MCF 10A (cell line): ENCODE data around the gene LHX3. TPM values are rescaled to one million over a fixed set of nuclear protein-coding genes. Genes with fewer than 3 reads are reported as not detected.

Source experiments
- BruUV-seq: library from RNA; stranded (reverse); fragments of 400-500 nt; replicated peaks from 2 replicates; lab custom pipeline; 2021; lab: Mats Ljungman, UMichigan
- CTCF ChIA-PET: fragments of 300-600 bp; sonication (Branson Sonifier 250); formaldehyde crosslinking; extraction: SDS; loops from one replicate; lab custom pipeline; 2021; ENCODE audit warnings: antibody characterized with exemption, inconsistent platforms; lab: Yijun Ruan, JAX
- POLR2A ChIA-PET: fragments of 300-600, 350-650 bp; sonication (Branson Sonifier 250); formaldehyde crosslinking; extraction: SDS; loops from one replicate; lab custom pipeline; 2020; ENCODE audit warnings: antibody characterized with exemption, inconsistent platforms; lab: Yijun Ruan, JAX
- DNase-seq: peaks from one replicate; pipeline ENCODE4 v3.0.0-alpha.2; 2018; ENCODE audit not compliant: unreplicated experiment
- H3K27ac Mint-ChIP-seq: one replicate; pipeline ENCODE4 v1.8.0; 2022; ENCODE audit warnings: mild to moderate bottlenecking, low read depth, mixed read lengths; ENCODE audit not compliant: unreplicated experiment
- H3K27me3 Mint-ChIP-seq: one replicate; pipeline ENCODE4 v1.8.0; 2022; ENCODE audit warnings: mixed read lengths; ENCODE audit not compliant: insufficient read depth, unreplicated experiment
- H3K36me3 Mint-ChIP-seq: one replicate; pipeline ENCODE4 v1.8.0; 2022; ENCODE audit warnings: mild to moderate bottlenecking, moderate library complexity, mixed read lengths; ENCODE audit not compliant: insufficient read depth, unreplicated experiment
- H3K4me1 Mint-ChIP-seq: one replicate; pipeline ENCODE4 v1.8.0; 2022; ENCODE audit warnings: mixed read lengths; ENCODE audit not compliant: insufficient read depth, unreplicated experiment
- H3K4me3 Mint-ChIP-seq: one replicate; pipeline ENCODE4 v1.8.0; 2022; ENCODE audit warnings: mild to moderate bottlenecking, moderate library complexity, mixed read lengths; ENCODE audit not compliant: unreplicated experiment
- H3K9me3 Mint-ChIP-seq: one replicate; pipeline ENCODE4 v1.8.0; 2022; ENCODE audit warnings: mixed read lengths; ENCODE audit not compliant: unreplicated experiment
- intact Hi-C: fragments of 100-400 bp; cut with micrococcal nuclease; formaldehyde crosslinking; loops from 2 replicates; pipeline ENCODE4 v1.14.1; 2022
- total RNA-seq: library from RNA; stranded (reverse); gene quantifications from 2 replicates; pipeline ENCODE4 v1.2.3, GENCODE V29; 2022
- TF ChIP-seq, protein P1 (sequence below): fragments of 200-600 bp; IDR thresholded peaks from one replicate; pipeline ENCODE4 v1.8.0; 2022; ENCODE audit warnings: antibody characterized with exemption, mild to moderate bottlenecking; ENCODE audit not compliant: unreplicated experiment

LHX3 gene
- total RNA-seq, 1 experiment from 2014 or later = 0.26 TPM

DNA sequence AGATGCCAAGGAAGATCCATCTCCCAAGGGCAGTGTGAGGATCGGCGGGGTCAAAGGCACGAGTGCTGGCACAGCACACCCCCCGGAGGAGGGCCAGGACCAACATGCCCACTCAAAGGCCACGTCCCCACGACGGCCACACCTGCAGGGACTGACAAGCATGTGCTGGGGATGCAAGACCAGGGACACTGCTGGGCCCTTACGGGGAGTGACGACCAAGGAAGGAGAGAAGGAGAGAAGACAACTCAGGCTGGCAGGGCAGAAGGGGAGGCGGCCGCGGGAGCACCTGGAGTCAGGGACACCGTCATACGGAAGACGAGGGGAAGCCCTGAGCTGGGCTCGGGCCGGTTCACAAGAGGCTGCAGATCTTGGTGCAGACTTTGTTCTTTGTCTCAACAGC, 30.2 kb upstream of the LHX3 start:
- Mint-ChIP-seq H3K9me3 (no peaks in the 10 kb centered on the region), H3K4me1 (no peaks in the 10 kb centered on the region), H3K27ac (no peak overlapping the region), H3K27me3 (no peaks in the 10 kb centered on the region), H3K4me3 (no peak overlapping the region), H3K36me3 (peaks cover 29% of the 10 kb centered on the region)
- TF ChIP-seq, protein P1, sequence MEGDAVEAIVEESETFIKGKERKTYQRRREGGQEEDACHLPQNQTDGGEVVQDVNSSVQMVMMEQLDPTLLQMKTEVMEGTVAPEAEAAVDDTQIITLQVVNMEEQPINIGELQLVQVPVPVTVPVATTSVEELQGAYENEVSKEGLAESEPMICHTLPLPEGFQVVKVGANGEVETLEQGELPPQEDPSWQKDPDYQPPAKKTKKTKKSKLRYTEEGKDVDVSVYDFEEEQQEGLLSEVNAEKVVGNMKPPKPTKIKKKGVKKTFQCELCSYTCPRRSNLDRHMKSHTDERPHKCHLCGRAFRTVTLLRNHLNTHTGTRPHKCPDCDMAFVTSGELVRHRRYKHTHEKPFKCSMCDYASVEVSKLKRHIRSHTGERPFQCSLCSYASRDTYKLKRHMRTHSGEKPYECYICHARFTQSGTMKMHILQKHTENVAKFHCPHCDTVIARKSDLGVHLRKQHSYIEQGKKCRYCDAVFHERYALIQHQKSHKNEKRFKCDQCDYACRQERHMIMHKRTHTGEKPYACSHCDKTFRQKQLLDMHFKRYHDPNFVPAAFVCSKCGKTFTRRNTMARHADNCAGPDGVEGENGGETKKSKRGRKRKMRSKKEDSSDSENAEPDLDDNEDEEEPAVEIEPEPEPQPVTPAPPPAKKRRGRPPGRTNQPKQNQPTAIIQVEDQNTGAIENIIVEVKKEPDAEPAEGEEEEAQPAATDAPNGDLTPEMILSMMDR = no peak
- intact Hi-C loops = no loop called here
- BruUV-seq = no TSS peak
- CTCF ChIA-PET = interaction anchor here (0.7 to 1.2 kb wide), 3 partner anchors 16 to 206 kb away, joined by 3 read pairs; no protein-coding TSS in a partner anchor
- POLR2A ChIA-PET = no interaction called here
- DNase-seq = no peak

DNA sequence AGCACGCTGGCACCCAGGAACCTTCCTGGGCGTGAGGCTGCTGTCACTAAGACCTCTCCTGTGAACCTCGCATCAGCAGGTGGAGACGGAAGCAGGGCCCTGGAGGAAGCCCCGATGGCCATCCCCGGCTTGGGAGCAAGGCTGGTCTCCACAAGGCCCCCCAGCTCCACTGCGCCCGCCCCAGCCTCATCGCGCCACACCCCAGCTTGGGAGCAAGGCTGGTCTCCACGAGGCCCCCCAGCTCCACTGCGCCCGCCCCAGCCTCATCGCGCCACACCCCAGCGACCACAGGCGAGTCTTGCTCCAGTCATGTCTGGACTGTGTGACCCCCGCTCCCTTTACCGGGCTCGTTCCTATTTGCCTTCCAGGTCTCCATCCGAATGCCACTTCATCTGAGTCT, 29.7 kb upstream of the LHX3 start:
- Mint-ChIP-seq H3K9me3 (no peaks in the 10 kb centered on the region), H3K4me1 (no peaks in the 10 kb centered on the region), H3K27me3 (no peaks in the 10 kb centered on the region), H3K36me3 (peaks cover 29% of the 10 kb centered on the region), H3K4me3 (no peak overlapping the region), H3K27ac (no peak overlapping the region)
- intact Hi-C loops = no loop called here
- DNase-seq = no peak
- ChIA-PET CTCF (interaction anchor here (0.7 to 1.2 kb wide), 2 partner anchors 16 to 50 kb away, joined by 3 read pairs; no protein-coding TSS in a partner anchor), POLR2A (interaction anchor here (0.7 kb wide), 1 partner anchor 10 kb away, joined by 3 read pairs; no protein-coding TSS in a partner anchor)
- no TSS peak for BruUV-seq
- TF ChIP-seq, protein P1 = no peak

DNA sequence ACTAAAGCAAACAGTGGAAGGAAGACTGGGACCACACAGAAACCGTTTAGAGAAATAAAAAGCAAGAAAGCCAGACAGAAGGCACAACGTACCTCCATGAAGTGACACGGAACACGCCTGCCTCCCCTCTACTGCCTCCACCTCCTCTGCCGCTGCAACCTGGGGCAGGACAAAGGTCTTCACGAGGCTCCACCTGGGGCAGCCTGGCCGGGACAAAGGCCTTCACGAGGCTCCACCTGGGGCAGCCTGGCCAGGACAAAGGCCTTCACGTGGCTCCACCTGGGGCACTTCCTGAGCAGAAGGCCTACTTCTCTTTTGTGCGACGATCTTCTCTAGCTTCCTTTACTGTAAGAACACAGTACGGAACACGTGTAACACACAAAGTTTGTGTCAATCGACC, 28.9 kb upstream of the LHX3 start:
- intact Hi-C loops = no loop called here
- ChIA-PET POLR2A (interaction anchor here (0.7 kb wide), 1 partner anchor 9 kb away, joined by 3 read pairs; no protein-coding TSS in a partner anchor), CTCF (interaction anchor here (0.8 to 1.2 kb wide), 2 partner anchors 15 to 267 kb away, joined by 3 to 5 read pairs; no protein-coding TSS in a partner anchor)
- no TSS peak for BruUV-seq
- Mint-ChIP-seq H3K36me3 (peaks cover 29% of the 10 kb centered on the region), H3K9me3 (no peaks in the 10 kb centered on the region), H3K27ac (no peak overlapping the region), H3K4me3 (no peak overlapping the region), H3K27me3 (no peaks in the 10 kb centered on the region), H3K4me1 (peaks cover under 1% of the 10 kb centered on the region)
- TF ChIP-seq, protein P1 = no peak
- DNase-seq = no peak

DNA sequence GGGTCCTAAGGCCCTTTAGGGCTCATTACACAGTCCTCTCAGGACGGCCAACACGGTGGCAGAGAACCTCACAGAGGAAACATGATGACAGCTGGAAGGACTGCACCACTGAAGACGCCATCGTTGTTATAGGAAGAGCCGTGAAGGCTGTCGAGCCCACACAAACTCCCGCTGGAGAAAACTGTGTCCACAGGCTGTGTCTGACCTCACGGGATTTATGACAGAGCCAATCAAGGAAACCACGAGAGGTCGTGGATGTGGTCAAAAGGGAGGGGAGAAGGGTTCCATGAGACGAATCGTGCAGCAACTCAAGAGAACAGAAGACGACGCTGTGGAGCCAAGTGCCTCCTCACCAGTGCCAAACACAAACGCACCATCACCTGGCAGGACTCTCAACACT, 28.5 kb upstream of the LHX3 start:
- BruUV-seq = no TSS peak
- Mint-ChIP-seq H3K27ac (no peak overlapping the region), H3K4me3 (no peak overlapping the region), H3K9me3 (no peaks in the 10 kb centered on the region), H3K27me3 (no peaks in the 10 kb centered on the region), H3K36me3 (peaks cover 29% of the 10 kb centered on the region), H3K4me1 (peaks cover 5% of the 10 kb centered on the region)
- intact Hi-C loops = no loop called here
- DNase-seq = no peak
- TF ChIP-seq, protein P1 = no peak
- CTCF ChIA-PET = interaction anchor here (0.8 kb wide), 1 partner anchor 266 kb away, joined by 5 read pairs; no protein-coding TSS in a partner anchor
- POLR2A ChIA-PET = interaction anchor here (0.6 kb wide), 1 partner anchor 144 kb away, joined by 3 read pairs; no protein-coding TSS in a partner anchor
